Breast epithelium (tissue), 4 donors: ENCODE results near the gene NDUFS1. TPM values are rescaled to one million over a fixed set of nuclear protein-coding genes. Genes with fewer than 3 reads are reported as not detected.
"Not testable (repeated sequence)": the region's sequence is repeated elsewhere in the genome, so short reads cannot be mapped to it uniquely, and the experiment has no call there.

Experiments used
- DNase-seq, 2 donors: peaks; one replicate each; pipeline ENCODE4 v3.0.0-alpha.2; 2019; ENCODE audit warnings: low spot score in 2 of 2
- H3K27ac ChIP-seq, 2 donors: fragments of 200-600 bp; sonication (generic) in 1 of 2; one replicate each; pipeline ENCODE4 v1.5.1; 2016 to 2019; ENCODE audit warnings: mild to moderate bottlenecking in 1 of 2
- H3K27me3 ChIP-seq, 2 donors: fragments of 200-600 bp; sonication (generic) in 1 of 2; one replicate each; pipeline versions ENCODE4 v1.5.1 to v1.6.0; 2017 to 2019; ENCODE audit warnings: control low read depth in 1 of 2, mild to moderate bottlenecking in 1 of 2
- H3K36me3 ChIP-seq: fragments of 200-600 bp; one replicate; pipeline ENCODE4 v1.5.1; 2019
- H3K4me1 ChIP-seq, 2 donors: fragments of 200-600 bp; sonication (generic); one replicate each; pipeline ENCODE4 v1.5.1; 2016 to 2019; ENCODE audit warnings: control low read depth in 1 of 2
- H3K4me3 ChIP-seq, 3 donors: fragments of 200-600 bp; sonication (generic); 1 replicate in 2 of 3; 2 replicates in 1 of 3; pipeline ENCODE4 v1.5.1; 2016 to 2019; ENCODE audit warnings: mild to moderate bottlenecking in 3 of 3, moderate library complexity in 2 of 3
- H3K9me3 ChIP-seq, 2 donors: fragments of 200-600 bp; sonication (generic) in 1 of 2; one replicate each; pipeline ENCODE4 v1.5.1; 2016 to 2019; ENCODE audit warnings: control low read depth in 1 of 2
- POLR2A ChIP-seq: fragments of 450-650 bp; IDR thresholded peaks from one replicate; pipeline ENCODE4 v1.6.1; 2016; ENCODE audit warnings: antibody characterized with exemption, mild to moderate bottlenecking, moderate library complexity
- POLR2AphosphoS5 ChIP-seq, 3 donors: sonication (generic); formaldehyde crosslinking; IDR thresholded peaks; one replicate each; pipeline ENCODE4 v1.6.1; 2017; ENCODE audit warnings: antibody characterized with exemption in 3 of 3
- intact Hi-C: fragments of 100-400 bp; cut with DNase I; formaldehyde crosslinking; loops from one replicate; pipeline ENCODE4 v1.15.1; 2023; ENCODE audit warnings: low total_unique reads
- total RNA-seq, 3 donors: library from RNA; depleted of rRNA; stranded (reverse); fragments of >200 nt; gene quantifications; one replicate each; pipeline ENCODE4 v1.1.0, GENCODE V29; 2016
- TF ChIP-seq, protein P1 (sequence below), 3 donors: fragments of 450-650 bp; IDR thresholded peaks; one replicate each; pipeline ENCODE4 v1.5.1; 2016 to 2017; ENCODE audit warnings: antibody characterized with exemption in 3 of 3, mild to moderate bottlenecking in 3 of 3, moderate library complexity in 3 of 3

Gene NDUFS1
- total RNA-seq, 3 donors from 2014 or later: 55.1 to 78.4 (median 61.0) TPM

DNA sequence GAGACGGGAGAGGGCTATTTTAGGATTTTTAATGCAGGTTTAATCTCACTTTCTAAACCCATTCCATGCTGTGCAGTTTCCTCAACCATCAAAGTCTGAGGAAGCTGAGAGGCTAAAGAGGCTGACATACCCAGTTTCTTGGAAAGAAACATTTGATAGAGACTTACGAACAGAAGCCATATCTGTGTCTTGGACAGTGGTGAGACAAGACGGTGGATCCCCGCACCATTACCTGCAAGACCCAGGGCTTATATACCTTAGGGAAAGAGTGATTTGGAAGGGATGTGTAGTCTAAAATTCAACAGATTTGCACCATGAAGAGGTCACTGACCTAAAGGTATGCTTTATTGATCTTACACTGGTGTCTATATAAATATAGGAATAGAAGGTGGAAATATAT, 13.9 kb upstream of the NDUFS1 start:
- intact Hi-C loops: no loop called here
- Histone ChIP-seq H3K36me3 (no peaks in the 10 kb centered on the region), H3K27ac (no peak overlapping the region), H3K4me3 (no peak overlapping the region), H3K9me3 (no peaks in the 10 kb centered on the region), H3K4me1 (no peaks in the 10 kb centered on the region), H3K27me3 (no peaks in the 10 kb centered on the region)
- no peak for DNase-seq
- TF ChIP-seq POLR2AphosphoS5 (IDR thresholded peaks at IDR 0.05) (no peak), POLR2A (no peak)
- TF ChIP-seq, protein P1, sequence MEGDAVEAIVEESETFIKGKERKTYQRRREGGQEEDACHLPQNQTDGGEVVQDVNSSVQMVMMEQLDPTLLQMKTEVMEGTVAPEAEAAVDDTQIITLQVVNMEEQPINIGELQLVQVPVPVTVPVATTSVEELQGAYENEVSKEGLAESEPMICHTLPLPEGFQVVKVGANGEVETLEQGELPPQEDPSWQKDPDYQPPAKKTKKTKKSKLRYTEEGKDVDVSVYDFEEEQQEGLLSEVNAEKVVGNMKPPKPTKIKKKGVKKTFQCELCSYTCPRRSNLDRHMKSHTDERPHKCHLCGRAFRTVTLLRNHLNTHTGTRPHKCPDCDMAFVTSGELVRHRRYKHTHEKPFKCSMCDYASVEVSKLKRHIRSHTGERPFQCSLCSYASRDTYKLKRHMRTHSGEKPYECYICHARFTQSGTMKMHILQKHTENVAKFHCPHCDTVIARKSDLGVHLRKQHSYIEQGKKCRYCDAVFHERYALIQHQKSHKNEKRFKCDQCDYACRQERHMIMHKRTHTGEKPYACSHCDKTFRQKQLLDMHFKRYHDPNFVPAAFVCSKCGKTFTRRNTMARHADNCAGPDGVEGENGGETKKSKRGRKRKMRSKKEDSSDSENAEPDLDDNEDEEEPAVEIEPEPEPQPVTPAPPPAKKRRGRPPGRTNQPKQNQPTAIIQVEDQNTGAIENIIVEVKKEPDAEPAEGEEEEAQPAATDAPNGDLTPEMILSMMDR (IDR thresholded peaks at IDR 0.05): no peak

DNA sequence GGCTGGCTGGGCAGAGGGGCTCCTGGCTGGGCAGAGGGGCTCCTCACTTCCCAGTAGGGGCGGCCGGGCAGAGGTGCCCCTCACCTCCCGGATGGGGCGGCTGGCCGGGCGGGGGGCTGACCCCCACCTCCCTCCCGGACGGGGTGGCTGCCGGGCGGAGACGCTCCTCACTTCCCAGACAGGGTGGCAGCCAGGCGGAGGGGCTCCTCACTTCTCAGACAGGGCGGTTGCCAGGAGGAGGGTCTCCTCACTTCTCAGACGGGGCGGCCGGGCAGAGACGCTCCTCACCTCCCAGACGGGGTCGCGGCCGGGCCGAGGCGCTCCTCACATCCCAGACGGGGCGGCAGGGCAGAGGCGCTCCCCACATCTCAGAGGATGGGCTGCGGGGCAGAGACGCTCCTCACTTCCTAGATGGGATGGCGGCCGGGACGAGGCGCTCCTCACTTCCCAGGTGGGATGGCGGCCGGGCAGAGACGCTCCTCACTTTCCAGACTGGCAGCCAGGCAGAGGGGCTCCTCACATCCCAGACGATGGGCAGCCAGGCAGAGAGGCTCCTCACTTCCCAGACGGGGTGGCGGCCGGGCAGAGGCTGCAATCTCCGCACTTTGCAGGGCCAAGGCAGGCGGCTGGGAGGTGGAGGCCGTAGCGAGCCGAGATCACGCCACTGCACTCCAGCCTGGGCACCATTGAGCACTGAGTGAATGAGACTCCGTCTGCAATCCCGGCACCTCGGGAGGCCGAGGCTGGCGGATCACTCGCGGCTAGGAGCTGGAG, 12.6 kb upstream of the NDUFS1 start:
- not testable (repeated sequence) for H3K9me3 ChIP-seq

DNA sequence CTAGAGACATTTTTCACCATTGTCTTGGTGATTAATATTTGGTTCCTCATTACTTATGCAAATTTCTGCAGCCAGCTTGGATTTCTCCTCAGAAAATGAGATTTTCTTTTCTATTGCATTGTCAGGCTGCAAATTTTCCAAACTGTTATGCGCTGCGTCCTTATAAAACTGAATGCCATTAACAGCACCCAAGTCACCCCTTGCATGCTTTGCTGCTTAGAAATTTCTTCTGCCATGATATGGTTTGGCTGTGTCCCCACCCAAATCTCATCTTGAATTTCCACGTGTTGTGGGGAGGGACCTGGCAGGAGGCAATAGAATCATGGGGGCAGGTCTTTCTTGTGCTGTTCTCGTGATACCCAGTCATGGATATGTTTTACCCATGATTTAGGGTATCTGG, 9.0 kb upstream of the NDUFS1 start:
- H3K27me3 ChIP-seq, H3K36me3 ChIP-seq, DNase-seq, H3K9me3 ChIP-seq, H3K4me3 ChIP-seq, intact Hi-C loops, H3K27ac ChIP-seq, H3K4me1 ChIP-seq: not testable (repeated sequence)

More for the DNA sequence above, 12.6 kb upstream of the NDUFS1 start:
- H3K36me3 ChIP-seq, H3K27ac ChIP-seq, DNase-seq, H3K4me3 ChIP-seq, H3K27me3 ChIP-seq, H3K4me1 ChIP-seq, intact Hi-C loops: not testable (repeated sequence)

DNA sequence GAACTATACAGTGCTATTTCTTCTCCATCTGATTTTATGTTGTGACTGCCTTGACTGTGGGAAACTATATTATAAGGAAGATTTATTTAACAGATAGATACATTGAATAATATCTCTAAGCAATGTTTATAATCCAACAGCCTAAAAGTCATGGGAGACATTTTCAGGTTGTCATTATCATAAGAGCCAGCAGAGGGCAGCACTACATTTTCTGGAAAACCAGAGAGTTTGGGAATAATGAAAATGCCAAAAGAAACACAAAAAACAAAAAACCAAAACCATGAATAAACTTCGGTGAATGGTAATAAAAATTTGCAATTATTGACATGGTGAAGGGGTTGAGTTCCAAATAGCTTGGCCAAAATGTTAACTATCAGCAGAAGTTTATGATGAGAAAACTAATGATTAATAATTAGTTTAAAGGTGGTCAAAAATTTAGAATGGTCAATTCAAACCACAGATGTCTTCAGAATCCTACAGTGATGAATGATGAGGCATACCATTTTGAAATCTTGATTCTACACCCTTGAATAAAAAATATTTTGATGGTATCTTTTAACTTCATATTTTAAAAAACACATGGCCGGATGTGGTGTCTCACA, 5.1 kb upstream of the NDUFS1 start:
- TF ChIP-seq, protein P1 (IDR thresholded peaks at IDR 0.05): peak; percentile 54 to 74 (median 65)
- TF ChIP-seq POLR2AphosphoS5 (IDR thresholded peaks at IDR 0.05): no peak
- TF ChIP-seq POLR2A: no peak
- Histone ChIP-seq H3K27me3 (no peaks in the 10 kb centered on the region), H3K27ac (no peak overlapping the region), H3K4me1 (peaks cover 0 to 6% of the 10 kb centered on the region in 2 donors), H3K9me3 (no peaks in the 10 kb centered on the region), H3K36me3 (no peaks in the 10 kb centered on the region), H3K4me3 (no peak overlapping the region)
- no peak for DNase-seq
- intact Hi-C loops: no loop called here

DNA sequence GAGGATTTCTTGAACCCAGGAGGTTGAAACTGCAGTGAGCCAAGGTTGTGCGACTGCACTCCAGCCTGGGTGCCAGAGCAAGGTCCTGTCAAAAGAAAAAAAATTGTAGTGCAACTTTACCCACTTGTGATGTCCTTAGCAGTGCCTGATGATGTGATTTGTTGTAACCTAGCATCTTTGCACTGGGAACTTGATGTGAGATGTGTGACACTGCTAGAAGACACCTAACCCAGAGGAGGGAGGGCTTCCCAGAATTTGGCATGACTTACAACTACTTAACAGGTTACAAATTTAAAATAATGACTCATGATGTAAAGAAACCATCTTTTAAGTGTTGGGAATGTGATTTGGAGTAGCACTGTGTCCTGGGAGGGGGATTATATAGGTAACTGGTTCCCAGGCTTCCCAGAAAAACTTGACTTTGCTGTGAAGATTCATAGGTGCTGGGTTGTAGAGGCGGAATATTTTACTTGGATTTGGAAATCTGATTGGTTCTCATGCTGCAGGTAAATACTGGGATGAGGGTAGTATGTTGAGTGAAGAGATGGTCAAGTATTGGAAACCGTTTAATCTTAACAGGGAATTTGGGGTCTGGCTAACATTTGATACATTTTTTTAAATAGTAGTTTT, 4.1 kb upstream of the NDUFS1 start:
- H3K27ac ChIP-seq: no peak overlapping the region
- H3K27me3 ChIP-seq: no peaks in the 10 kb centered on the region
- intact Hi-C loops: no loop called here
- DNase-seq: no peak
- TF ChIP-seq, protein P1 (IDR thresholded peaks at IDR 0.05): no peak
- TF ChIP-seq POLR2A: no peak
- H3K4me3 ChIP-seq: no peak overlapping the region
- H3K9me3 ChIP-seq: no peaks in the 10 kb centered on the region
- no peaks in the 10 kb centered on the region for H3K36me3 ChIP-seq
- H3K4me1 ChIP-seq: peaks cover 0 to 6% of the 10 kb centered on the region in 2 donors

DNA sequence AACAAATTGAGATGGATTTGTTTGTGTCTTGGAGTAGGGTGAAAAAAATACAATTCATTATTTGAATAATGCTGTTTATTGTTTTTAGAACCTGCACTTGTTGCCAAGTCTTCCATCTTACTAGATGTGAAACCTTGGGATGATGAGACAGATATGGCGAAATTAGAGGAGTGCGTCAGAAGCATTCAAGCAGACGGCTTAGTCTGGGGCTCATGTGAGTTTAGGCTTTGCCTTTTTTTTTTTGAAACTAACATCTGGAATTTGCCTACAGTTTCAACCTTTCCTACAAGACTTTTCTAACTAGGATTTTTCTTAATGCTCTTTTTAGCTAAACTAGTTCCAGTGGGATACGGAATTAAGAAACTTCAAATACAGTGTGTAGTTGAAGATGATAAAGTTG, 3.2 kb upstream of the NDUFS1 start:
- H3K4me3 ChIP-seq, H3K27ac ChIP-seq, H3K36me3 ChIP-seq, H3K4me1 ChIP-seq, H3K27me3 ChIP-seq, DNase-seq, intact Hi-C loops, H3K9me3 ChIP-seq: not testable (repeated sequence)
